ENCODE results near the gene DCAF5.

GRCh38 chr14:69101331-69101826 lies 51.5 kb downstream of the DCAF5 start:
- TF ChIP-seq, protein P1, sequence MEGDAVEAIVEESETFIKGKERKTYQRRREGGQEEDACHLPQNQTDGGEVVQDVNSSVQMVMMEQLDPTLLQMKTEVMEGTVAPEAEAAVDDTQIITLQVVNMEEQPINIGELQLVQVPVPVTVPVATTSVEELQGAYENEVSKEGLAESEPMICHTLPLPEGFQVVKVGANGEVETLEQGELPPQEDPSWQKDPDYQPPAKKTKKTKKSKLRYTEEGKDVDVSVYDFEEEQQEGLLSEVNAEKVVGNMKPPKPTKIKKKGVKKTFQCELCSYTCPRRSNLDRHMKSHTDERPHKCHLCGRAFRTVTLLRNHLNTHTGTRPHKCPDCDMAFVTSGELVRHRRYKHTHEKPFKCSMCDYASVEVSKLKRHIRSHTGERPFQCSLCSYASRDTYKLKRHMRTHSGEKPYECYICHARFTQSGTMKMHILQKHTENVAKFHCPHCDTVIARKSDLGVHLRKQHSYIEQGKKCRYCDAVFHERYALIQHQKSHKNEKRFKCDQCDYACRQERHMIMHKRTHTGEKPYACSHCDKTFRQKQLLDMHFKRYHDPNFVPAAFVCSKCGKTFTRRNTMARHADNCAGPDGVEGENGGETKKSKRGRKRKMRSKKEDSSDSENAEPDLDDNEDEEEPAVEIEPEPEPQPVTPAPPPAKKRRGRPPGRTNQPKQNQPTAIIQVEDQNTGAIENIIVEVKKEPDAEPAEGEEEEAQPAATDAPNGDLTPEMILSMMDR (IDR thresholded peaks at IDR 0.05; ENCODE audit: insufficient read depth, low read length), result peak; percentile 45
- TF ChIP-seq POLR2AphosphoS5 (IDR thresholded peaks at IDR 0.05; ENCODE audit: low read depth) (no peak), GABPA (IDR thresholded peaks at IDR 0.05; ENCODE audit: low read depth) (no peak)

All from HL-60 (cell line).